Activated naive CD8-positive, alpha-beta T cell treated with anti-CD3 and anti-CD28 coated beads for 36 hours (primary cell): ENCODE data around the gene ATP13A4. TPM values are rescaled to one million over a fixed set of nuclear protein-coding genes. Genes with fewer than 3 reads are reported as not detected.

Experiments
- DNase-seq: peaks from one replicate; pipeline ENCODE4 v3.0.0; 2021
- H3K27ac Mint-ChIP-seq: one replicate; pipeline ENCODE4 v1.8.0; 2022; ENCODE audit warnings: mild to moderate bottlenecking, moderate library complexity, mixed read lengths
- H3K27me3 Mint-ChIP-seq: one replicate; pipeline ENCODE4 v1.8.0; 2022; ENCODE audit warnings: mild to moderate bottlenecking, mixed read lengths
- H3K36me3 Mint-ChIP-seq: one replicate; pipeline ENCODE4 v1.8.0; 2021; ENCODE audit warnings: mild to moderate bottlenecking, mixed read lengths
- H3K4me1 Mint-ChIP-seq: one replicate; pipeline ENCODE4 v1.8.0; 2021; ENCODE audit warnings: mixed read lengths
- H3K4me3 Mint-ChIP-seq: one replicate; pipeline ENCODE4 v1.8.0; 2022; ENCODE audit warnings: mild to moderate bottlenecking, moderate library complexity, mixed read lengths
- H3K9me3 Mint-ChIP-seq: one replicate; pipeline ENCODE4 v1.8.0; 2022; ENCODE audit warnings: mixed read lengths
- total RNA-seq, 2 experiments: library from RNA; stranded (reverse); gene quantifications; one replicate each; pipeline ENCODE4 v1.2.3, GENCODE V29; 2021

The ATP13A4 gene
- total RNA-seq, 2 experiments from 2014 or later: 1.6 to 1.7 TPM

GRCh38 chr3:193491026-193491425 lies 63.7 kb downstream of the ATP13A4 start:
- Mint-ChIP-seq H3K27me3 (no peaks in the 10 kb centered on the region), H3K9me3 (no peaks in the 10 kb centered on the region), H3K4me3 (no peak overlapping the region), H3K27ac (no peak overlapping the region), H3K36me3 (no peaks in the 10 kb centered on the region), H3K4me1 (no peaks in the 10 kb centered on the region)
- no peak for DNase-seq

DNA sequence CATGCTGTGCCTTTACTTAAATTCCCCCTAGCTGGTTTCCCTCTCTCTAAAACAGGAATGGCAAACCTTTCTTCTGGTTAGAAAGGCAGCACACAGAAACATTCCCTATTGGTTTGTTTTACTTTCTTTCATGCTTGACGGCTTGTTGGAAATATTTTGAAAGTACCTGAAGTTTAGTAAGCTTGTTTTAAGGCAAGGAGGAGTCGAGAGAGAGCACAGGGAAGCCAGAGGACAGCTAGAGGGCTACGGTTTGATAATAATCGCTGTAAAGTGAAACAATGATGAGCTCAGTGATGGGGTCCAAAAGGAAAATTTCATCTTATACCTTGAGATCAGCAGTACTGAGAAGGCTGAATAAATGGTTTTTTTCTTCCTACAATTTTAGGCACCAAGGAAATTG lies 64.1 kb downstream of the ATP13A4 start:
- Mint-ChIP-seq H3K27ac (no peak overlapping the region), H3K36me3 (no peaks in the 10 kb centered on the region), H3K4me1 (no peaks in the 10 kb centered on the region), H3K27me3 (no peaks in the 10 kb centered on the region), H3K9me3 (no peaks in the 10 kb centered on the region), H3K4me3 (no peak overlapping the region)
- no peak for DNase-seq

DNA sequence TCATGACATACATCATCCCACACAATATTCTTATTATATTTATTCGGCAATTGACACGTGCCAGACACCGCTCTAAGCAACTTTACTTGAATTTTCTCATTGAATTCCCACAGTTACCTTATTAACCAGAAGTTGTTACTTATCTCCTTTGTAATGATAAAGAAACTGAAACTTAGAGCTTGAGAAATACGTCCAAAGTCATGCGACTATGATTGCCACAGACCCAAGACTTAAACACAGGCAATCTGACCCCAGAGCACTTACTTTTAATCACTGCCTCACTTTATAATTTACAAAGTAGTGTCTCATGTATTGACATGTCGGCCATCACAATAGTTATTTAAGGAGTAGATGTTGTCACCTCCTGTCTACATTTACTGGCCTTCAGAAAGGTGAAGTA lies 64.7 kb downstream of the ATP13A4 start:
- no peaks in the 10 kb centered on the region for H3K4me1 Mint-ChIP-seq
- no peak overlapping the region for H3K4me3 Mint-ChIP-seq
- H3K9me3 Mint-ChIP-seq: no peaks in the 10 kb centered on the region
- no peak overlapping the region for H3K27ac Mint-ChIP-seq
- H3K36me3 Mint-ChIP-seq: peaks cover under 1% of the 10 kb centered on the region
- no peak for DNase-seq
- H3K27me3 Mint-ChIP-seq: no peaks in the 10 kb centered on the region

GRCh38 chr3:193488741-193489140 lies 66.0 kb downstream of the ATP13A4 start:
- H3K9me3 Mint-ChIP-seq: no peaks in the 10 kb centered on the region
- H3K27ac Mint-ChIP-seq: no peak overlapping the region
- DNase-seq: no peak
- no peaks in the 10 kb centered on the region for H3K27me3 Mint-ChIP-seq
- H3K4me1 Mint-ChIP-seq: no peaks in the 10 kb centered on the region
- H3K36me3 Mint-ChIP-seq: peaks cover 3% of the 10 kb centered on the region
- H3K4me3 Mint-ChIP-seq: no peak overlapping the region

DNA sequence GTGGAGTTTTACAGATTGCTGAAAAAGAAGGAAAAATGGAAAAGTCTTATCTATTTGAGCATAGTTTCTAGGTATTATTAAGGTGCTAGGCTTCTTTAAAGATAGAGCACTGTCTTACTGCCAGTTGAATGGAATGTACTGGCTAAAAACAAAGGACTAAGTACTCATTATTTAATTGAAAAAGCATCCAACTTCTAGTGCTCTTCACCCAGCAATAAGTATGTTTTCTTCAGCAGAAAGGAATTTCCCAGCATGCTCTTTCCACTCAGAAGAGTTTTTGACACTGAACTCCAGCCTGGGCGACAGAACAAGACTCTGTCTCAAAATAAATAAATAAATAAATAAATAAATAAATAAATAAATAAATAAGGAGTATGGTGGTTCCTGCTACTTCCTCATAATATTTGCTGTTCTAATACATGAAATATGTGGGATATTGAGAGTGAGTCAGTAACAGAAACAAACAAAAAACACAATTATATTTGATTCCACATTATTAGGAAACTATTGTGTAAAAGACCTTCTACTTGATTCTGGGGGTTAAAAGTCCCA lies 70.6 kb downstream of the ATP13A4 start:
- Mint-ChIP-seq H3K9me3 (no peaks in the 10 kb centered on the region), H3K4me1 (no peaks in the 10 kb centered on the region), H3K36me3 (peaks cover 9% of the 10 kb centered on the region), H3K27ac (no peak overlapping the region), H3K27me3 (no peaks in the 10 kb centered on the region), H3K4me3 (no peak overlapping the region)
- no peak for DNase-seq

GRCh38 chr3:193481436-193481835 lies 73.3 kb downstream of the ATP13A4 start:
- Mint-ChIP-seq H3K9me3 (no peaks in the 10 kb centered on the region), H3K4me3 (no peak overlapping the region), H3K27me3 (no peaks in the 10 kb centered on the region), H3K4me1 (no peaks in the 10 kb centered on the region), H3K27ac (no peak overlapping the region), H3K36me3 (peaks cover 9% of the 10 kb centered on the region)
- no peak for DNase-seq

GRCh38 chr3:193474446-193474845 lies 80.2 kb downstream of the ATP13A4 start:
- no peaks in the 10 kb centered on the region for H3K9me3 Mint-ChIP-seq
- DNase-seq: no peak
- H3K27ac Mint-ChIP-seq: no peak overlapping the region
- H3K36me3 Mint-ChIP-seq: no peaks in the 10 kb centered on the region
- H3K27me3 Mint-ChIP-seq: no peaks in the 10 kb centered on the region
- H3K4me1 Mint-ChIP-seq: no peaks in the 10 kb centered on the region
- H3K4me3 Mint-ChIP-seq: no peak overlapping the region

GRCh38 chr3:193470710-193471109 lies 84.0 kb downstream of the ATP13A4 start:
- Mint-ChIP-seq H3K27ac (no peak overlapping the region), H3K36me3 (peaks cover 2% of the 10 kb centered on the region)

GRCh38 chr3:193465992-193466608 lies 88.6 kb downstream of the ATP13A4 start:
- Mint-ChIP-seq H3K4me1 (peaks cover 3% of the 10 kb centered on the region), H3K36me3 (peaks cover 8% of the 10 kb centered on the region), H3K9me3 (no peaks in the 10 kb centered on the region), H3K27ac (no peak overlapping the region), H3K4me3 (no peak overlapping the region), H3K27me3 (no peaks in the 10 kb centered on the region)
- DNase-seq: no peak

More at GRCh38 chr3:193470710-193471109, 84.0 kb downstream of the ATP13A4 start:
- no peaks in the 10 kb centered on the region for H3K9me3 Mint-ChIP-seq
- H3K4me1 Mint-ChIP-seq: no peaks in the 10 kb centered on the region
- no peaks in the 10 kb centered on the region for H3K27me3 Mint-ChIP-seq
- DNase-seq: no peak
- no peak overlapping the region for H3K4me3 Mint-ChIP-seq

DNA sequence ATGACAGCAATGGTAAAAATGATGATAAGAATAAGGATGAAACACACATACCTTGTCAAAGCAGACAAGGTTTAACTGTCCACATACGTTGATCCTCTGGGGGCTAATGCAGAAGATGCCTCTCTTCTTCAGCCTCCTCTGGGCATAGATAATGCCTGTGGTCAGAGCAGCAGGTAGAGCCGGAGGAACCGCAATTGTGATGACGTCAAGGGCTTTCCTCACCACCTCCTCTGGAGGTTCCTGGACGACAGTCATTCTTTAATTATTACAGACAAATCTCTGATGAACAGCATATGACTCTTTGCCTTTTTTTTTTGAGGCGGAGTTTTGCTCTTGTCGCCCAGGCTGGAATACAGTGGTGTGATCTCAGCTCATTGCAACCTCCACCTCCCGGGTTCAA lies 89.8 kb downstream of the ATP13A4 start:
- Mint-ChIP-seq H3K4me3 (no peak overlapping the region), H3K4me1 (peaks cover 3% of the 10 kb centered on the region), H3K9me3 (no peaks in the 10 kb centered on the region), H3K36me3 (peaks cover 8% of the 10 kb centered on the region), H3K27ac (no peak overlapping the region), H3K27me3 (no peaks in the 10 kb centered on the region)
- DNase-seq: no peak

- Mint-ChIP-seq H3K36me3 (no peaks in the 10 kb centered on the region), H3K4me1 (peaks cover 3% of the 10 kb centered on the region), H3K4me3 (no peak overlapping the region), H3K27ac (no peak overlapping the region), H3K9me3 (no peaks in the 10 kb centered on the region), H3K27me3 (no peaks in the 10 kb centered on the region)
- no peak for DNase-seq
Observed at GRCh38 chr3:193457526-193457925, 97.2 kb downstream of the ATP13A4 start.

GRCh38 chr3:193452338-193452737 lies 102.4 kb downstream of the ATP13A4 start:
- peaks cover 4% of the 10 kb centered on the region for H3K36me3 Mint-ChIP-seq
- DNase-seq: no peak
- no peaks in the 10 kb centered on the region for H3K27me3 Mint-ChIP-seq
- no peaks in the 10 kb centered on the region for H3K4me1 Mint-ChIP-seq
- no peak overlapping the region for H3K4me3 Mint-ChIP-seq
- H3K9me3 Mint-ChIP-seq: no peaks in the 10 kb centered on the region
- H3K27ac Mint-ChIP-seq: no peak overlapping the region

DNA sequence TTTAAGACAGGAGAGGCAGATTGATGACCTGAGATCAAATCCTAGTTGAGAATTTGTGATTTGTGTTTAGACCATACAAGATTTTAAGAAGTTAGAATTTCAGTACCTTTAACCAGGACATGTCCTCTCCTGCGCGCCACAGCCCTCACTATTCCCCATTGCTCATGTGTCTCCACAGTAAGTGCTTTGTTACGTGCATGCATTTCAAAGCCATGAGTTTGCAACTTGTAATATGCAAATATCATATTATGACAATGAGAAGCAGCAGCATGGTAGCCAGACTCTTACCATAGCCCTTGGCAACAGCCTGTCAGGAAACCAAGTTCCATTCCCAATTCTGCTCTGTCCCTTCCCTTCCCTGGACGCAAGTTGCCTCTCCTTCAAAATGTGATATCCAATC lies 102.8 kb downstream of the ATP13A4 start:
- H3K36me3 Mint-ChIP-seq: peaks cover 6% of the 10 kb centered on the region
- no peaks in the 10 kb centered on the region for H3K27me3 Mint-ChIP-seq
- H3K27ac Mint-ChIP-seq: no peak overlapping the region
- DNase-seq: no peak
- H3K4me1 Mint-ChIP-seq: no peaks in the 10 kb centered on the region
- H3K9me3 Mint-ChIP-seq: no peaks in the 10 kb centered on the region
- no peak overlapping the region for H3K4me3 Mint-ChIP-seq

GRCh38 chr3:193446965-193447602 lies 107.6 kb downstream of the ATP13A4 start:
- H3K9me3 Mint-ChIP-seq: no peaks in the 10 kb centered on the region
- DNase-seq: no peak
- no peak overlapping the region for H3K27ac Mint-ChIP-seq
- H3K36me3 Mint-ChIP-seq: peaks cover 9% of the 10 kb centered on the region
- H3K4me1 Mint-ChIP-seq: no peaks in the 10 kb centered on the region
- no peak overlapping the region for H3K4me3 Mint-ChIP-seq
- no peaks in the 10 kb centered on the region for H3K27me3 Mint-ChIP-seq

- H3K9me3 Mint-ChIP-seq: no peaks in the 10 kb centered on the region
- no peak overlapping the region for H3K4me3 Mint-ChIP-seq
- H3K4me1 Mint-ChIP-seq: no peaks in the 10 kb centered on the region
Observed at GRCh38 chr3:193439423-193439822, 115.3 kb downstream of the ATP13A4 start.

More at GRCh38 chr3:193439423-193439822, 115.3 kb downstream of the ATP13A4 start:
- H3K27ac Mint-ChIP-seq: no peak overlapping the region
- peaks cover 3% of the 10 kb centered on the region for H3K36me3 Mint-ChIP-seq
- no peaks in the 10 kb centered on the region for H3K27me3 Mint-ChIP-seq
- DNase-seq: no peak
